AG08395 (cell line): ENCODE results near the gene HSF2.
A peak's percentile ranks its signal among the peaks of the same experiment; 100 is the strongest.

Experiments used
- DNase-seq: peaks from one replicate; pipeline ENCODE4 v3.0.0; 2012; ENCODE audit warnings: mixed read lengths, low spot score

Gene HSF2

GRCh38 chr6:122399055-122399347, 451 bp upstream of the HSF2 start:
- DNase-seq: no peak

DNA sequence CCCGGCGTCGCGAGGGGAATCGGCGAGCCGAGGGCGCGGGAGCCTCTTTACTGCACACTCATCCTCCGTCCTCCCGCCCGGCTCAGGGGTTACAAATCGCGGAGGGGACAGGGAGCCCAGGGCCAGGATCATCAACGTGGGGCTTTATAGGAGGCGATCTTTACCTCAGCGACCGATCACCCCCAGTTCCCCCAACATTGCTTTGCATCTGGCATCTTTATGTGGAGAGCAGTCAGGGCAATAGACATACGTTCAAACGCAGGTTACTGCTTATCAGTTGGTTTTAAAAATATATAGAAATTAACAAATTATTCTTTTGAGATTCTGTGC, 634 bp downstream of the HSF2 start:
- DNase-seq: peak; percentile 15

- no peak for DNase-seq
Measured at GRCh38 chr6:122400462-122401089, 1.1 kb downstream of the HSF2 start.

GRCh38 chr6:122401104-122401503, 1.7 kb downstream of the HSF2 start:
- no peak for DNase-seq

- DNase-seq: no peak
Measured at GRCh38 chr6:122404444-122404843, 5.0 kb downstream of the HSF2 start.

DNA sequence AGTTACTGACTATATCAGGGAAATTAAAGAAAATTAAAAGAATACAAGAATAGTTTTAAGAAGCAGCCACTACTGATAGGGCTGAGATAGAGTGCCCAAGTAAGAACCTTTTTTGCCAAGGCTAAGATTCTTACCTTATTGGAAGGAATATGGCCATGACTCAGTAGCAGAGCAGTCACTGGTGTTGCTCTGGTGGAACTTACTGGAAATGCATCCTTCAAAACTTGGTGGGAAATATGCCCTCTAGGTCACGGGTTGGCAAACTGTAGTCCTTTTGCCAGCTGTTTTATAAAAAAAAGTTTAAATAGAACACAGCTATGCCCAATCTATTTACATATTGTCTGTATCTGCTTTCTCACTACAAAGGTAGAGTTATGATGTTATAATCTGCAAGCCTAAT, 6.0 kb downstream of the HSF2 start:
- DNase-seq: peak; percentile 9

GRCh38 chr6:122406187-122406586, 6.7 kb downstream of the HSF2 start:
- no peak for DNase-seq

- no peak for DNase-seq
Measured at GRCh38 chr6:122407712-122408111, 8.3 kb downstream of the HSF2 start.

DNA sequence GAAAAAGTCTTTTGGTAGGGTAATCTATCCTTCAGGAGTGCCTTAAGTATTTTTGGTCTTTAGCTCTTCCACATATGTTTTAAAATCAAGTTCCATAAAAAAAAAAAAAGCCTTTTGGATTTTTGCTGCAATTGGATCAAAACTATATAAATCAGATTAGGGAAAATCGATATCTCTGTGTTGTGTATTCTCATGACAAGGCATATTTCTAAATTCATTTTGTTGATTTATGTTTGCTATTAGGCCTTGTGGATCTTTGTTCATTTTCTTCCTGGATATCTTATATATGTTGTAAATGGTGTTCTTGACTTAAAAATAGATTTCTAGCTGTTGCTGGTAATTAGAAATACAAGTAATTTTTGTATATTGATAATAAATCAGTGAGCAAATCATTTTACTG, 8.8 kb downstream of the HSF2 start:
- no peak for DNase-seq

DNA sequence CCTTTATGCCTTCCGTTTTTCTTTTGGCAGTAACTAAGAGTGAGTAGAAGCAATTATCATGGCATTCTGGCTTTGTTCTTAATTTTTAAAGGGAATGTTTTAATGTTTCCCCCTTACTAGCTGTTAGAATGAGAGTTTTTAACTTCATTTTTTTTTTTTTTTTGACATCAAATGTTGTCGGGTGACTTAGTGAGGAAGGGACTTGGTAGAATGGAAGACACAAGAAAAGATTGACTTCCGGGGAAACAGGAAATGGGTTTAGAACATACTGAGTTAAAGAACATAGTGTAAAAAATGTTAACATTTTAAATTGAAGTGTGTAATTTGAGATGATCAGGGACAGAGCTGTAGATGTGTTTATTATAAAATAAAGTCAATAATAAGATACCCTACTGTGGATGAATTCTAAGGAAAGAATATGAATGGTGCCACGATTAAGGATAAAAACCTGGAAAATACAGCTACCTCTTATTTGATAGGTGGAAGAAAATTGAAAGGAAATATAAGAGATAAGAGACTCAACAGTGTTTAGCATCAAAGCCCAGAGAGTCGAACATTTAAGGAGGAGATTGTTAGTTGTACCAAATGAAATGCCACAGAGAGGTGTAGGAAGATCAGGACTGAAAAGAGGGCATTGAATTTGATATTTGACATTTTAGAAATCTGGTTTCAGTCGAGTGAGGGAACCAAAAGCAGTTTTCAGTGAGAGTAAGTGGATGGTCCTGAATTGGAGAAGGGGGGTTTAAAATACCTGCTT, 9.4 kb downstream of the HSF2 start:
- DNase-seq: no peak

GRCh38 chr6:122412001-122412400, 12.5 kb downstream of the HSF2 start:
- no peak for DNase-seq

DNA sequence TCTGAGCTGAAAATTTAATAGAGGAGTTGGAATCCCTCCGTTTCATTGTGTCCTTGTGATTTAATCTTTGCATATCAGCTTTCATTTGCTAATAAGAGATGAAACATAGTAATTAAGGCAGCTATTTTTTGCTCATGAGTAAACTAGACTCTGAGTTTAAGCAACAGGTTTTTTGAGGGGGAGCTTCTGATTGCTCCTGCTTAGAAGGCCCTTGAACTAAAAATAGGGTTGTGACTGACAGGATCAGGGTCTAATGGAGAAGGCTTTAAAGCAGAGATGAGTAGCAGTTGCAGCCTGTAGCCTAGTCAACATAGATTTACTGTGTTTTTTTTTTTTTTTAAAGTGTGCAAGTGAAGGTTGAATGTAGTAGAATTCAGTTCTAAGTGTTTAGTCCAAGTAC, 17.4 kb downstream of the HSF2 start:
- DNase-seq: no peak

DNA sequence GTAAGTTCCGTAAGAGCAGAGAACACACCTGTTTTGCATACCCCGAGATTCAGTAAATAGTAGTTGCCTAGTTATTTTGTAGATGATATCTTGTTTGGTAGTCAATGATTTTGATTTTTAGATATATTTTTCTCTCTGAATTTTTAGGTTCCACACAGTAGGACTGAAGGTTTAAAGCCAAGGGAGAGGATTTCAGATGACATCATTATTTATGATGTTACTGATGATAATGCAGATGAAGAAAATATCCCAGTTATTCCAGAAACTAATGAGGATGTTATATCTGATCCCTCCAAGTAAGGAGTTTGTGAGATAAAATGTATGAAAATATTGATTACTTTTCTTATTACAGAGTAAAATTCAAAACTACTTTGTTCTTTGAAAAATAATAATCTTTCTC, 22.6 kb downstream of the HSF2 start:
- DNase-seq: no peak

GRCh38 chr6:122422614-122423267, 23.3 kb downstream of the HSF2 start:
- DNase-seq: no peak

- DNase-seq: no peak
Measured at GRCh38 chr6:122423734-122424133, 24.3 kb downstream of the HSF2 start.

DNA sequence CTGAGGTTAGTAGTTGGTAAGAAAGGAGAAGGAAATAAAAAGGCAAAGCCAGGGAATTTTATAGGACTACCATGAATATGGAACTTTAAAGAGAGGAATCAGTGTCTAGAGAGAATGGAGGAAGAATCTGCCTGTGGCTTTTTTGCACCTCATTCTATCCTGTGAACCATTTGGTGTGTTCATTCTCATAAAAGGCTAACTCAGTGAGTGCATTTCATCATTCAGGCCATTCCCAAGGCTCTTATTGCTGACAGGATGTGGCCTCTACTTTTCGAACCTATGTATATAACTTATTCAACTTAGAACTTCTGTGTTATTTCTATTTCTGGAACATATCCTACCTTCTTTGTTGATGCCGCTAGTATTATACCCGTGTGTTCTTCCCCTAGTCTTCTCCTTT, 27.1 kb downstream of the HSF2 start:
- no peak for DNase-seq

DNA sequence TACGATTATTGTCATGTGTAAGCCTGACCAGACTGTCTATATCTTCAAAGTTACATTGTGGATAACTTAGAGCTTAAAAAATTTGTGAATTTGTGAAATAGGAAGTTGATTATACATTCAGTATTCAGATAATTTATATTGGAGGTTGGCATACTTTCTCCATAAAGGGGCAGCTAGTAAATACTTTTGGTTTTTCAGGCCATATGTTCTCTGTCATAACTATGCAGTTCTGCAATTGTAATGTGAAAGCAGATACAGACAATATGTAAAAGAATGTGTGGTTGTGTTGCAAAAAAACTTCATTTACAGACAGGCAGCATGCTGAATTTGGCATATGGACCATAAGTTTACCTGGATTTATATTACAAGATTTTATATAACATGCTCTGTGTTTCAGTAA, 29.3 kb downstream of the HSF2 start:
- no peak for DNase-seq

- no peak for DNase-seq
Measured at GRCh38 chr6:122429323-122429722, 29.9 kb downstream of the HSF2 start.

DNA sequence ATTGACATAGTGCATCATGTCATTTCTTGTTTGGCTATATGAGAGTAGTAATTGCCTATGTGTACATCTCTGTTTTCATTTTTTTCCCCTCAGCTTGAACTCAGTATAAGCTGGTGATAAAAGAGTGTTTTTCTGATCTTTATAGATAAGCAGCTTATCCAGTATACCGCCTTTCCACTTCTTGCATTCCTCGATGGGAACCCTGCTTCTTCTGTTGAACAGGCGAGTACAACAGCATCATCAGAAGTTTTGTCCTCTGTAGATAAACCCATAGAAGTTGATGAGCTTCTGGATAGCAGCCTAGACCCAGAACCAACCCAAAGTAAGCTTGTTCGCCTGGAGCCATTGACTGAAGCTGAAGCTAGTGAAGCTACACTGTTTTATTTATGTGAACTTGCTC, 32.3 kb downstream of the HSF2 start:
- no peak for DNase-seq

- peak; percentile 3 for DNase-seq
Measured at GRCh38 chr6:122432816-122433215, 33.4 kb downstream of the HSF2 start.

DNA sequence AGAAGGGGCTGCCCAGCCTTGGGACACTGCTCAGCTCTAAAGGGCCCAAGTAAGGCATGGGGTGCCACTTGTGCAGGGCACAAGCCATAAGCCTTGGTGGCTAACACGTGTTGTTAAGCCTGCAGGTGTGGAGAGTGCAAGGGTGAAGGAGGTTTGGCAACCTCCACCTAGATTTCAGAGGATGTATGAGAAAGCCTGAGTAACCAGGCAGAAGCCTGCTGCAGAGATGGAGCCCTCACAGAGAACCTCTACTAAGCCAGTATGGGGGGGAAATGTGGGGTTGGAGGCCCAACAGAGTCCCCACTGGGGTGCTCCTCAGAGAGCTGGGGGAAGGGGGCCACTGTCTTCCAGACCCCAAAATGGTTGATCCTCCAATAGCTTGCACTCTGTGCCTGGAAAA, 39.5 kb downstream of the HSF2 start:
- DNase-seq: no peak

GRCh38 chr6:122445274-122445673, 45.8 kb downstream of the HSF2 start:
- DNase-seq: no peak

- no peak for DNase-seq
Measured at GRCh38 chr6:122449069-122449468, 49.6 kb downstream of the HSF2 start.

DNA sequence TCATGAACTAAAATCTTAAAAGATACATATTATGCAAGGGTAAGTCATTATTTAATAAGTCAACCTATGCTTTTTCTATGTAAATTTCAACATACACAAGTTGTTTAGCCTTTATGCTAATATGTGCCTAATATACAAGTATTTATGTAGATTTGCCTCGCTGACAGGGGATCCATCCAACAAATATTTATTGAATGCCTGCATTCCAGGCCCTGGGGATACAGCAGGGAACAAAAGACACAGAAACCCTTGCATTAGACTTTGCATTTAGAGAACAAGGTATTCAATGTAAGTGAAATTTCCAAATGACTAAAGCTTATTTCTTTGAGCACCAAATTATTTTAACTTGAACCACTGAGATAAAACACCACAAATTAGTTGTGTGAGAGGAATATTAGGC, 53.1 kb downstream of the HSF2 start:
- DNase-seq: no peak
